ENCODE results near the gene PCDHGA12.
A peak's percentile ranks its signal among the peaks of the same experiment; 100 is the strongest.

GRCh38 chr5:141430332-141431113 lies at the start of gene PCDHGA12:
- TF ChIP-seq CTCF (IDR thresholded peaks at IDR 0.05) (peak in 3 of 4 experiments; percentile 12 to 31 (median 18)), POLR2A (IDR thresholded peaks at IDR 0.05) (no peak)
